GM18868 (cell line): ENCODE results near the gene ABLIM1.

Source experiments
- ATAC-seq: cut with Tn5 transposase; IDR thresholded peaks from one replicate; pipeline ENCODE4 v1.9.1; 2021; ENCODE audit warnings: mild to moderate bottlenecking, moderate library complexity; ENCODE audit not compliant: unreplicated experiment

The ABLIM1 gene

GRCh38 chr10:114680543-114681117, 22.6 kb upstream of the ABLIM1 start:
- ATAC-seq: no peak

GRCh38 chr10:114679552-114679951, 21.5 kb upstream of the ABLIM1 start:
- ATAC-seq: no peak

GRCh38 chr10:114678820-114679219, 20.7 kb upstream of the ABLIM1 start:
- ATAC-seq: no peak

- ATAC-seq: no peak
These were observed 20.3 kb upstream of the ABLIM1 start for GRCh38 chr10:114678336-114678735.

GRCh38 chr10:114674346-114674745, 16.3 kb upstream of the ABLIM1 start:
- no peak for ATAC-seq

GRCh38 chr10:114669648-114670047, 11.6 kb upstream of the ABLIM1 start:
- no peak for ATAC-seq

GRCh38 chr10:114668375-114669080, 10.5 kb upstream of the ABLIM1 start:
- no peak for ATAC-seq

GRCh38 chr10:114665873-114666272, 7.8 kb upstream of the ABLIM1 start:
- ATAC-seq: no peak

GRCh38 chr10:114665406-114665805, 7.3 kb upstream of the ABLIM1 start:
- ATAC-seq: no peak

- no peak for ATAC-seq
These were observed 6.1 kb upstream of the ABLIM1 start for GRCh38 chr10:114664127-114664526.

- no peak for ATAC-seq
These were observed 5.6 kb upstream of the ABLIM1 start for GRCh38 chr10:114663626-114664025.

GRCh38 chr10:114662646-114663217, 4.7 kb upstream of the ABLIM1 start:
- ATAC-seq: no peak

- ATAC-seq: no peak
These were observed 3.3 kb upstream of the ABLIM1 start for GRCh38 chr10:114661212-114661880.

GRCh38 chr10:114655671-114656070, 2.4 kb downstream of the ABLIM1 start:
- ATAC-seq: no peak

GRCh38 chr10:114654822-114655575, 3.1 kb downstream of the ABLIM1 start:
- ATAC-seq: no peak

- no peak for ATAC-seq
These were observed 4.1 kb downstream of the ABLIM1 start for GRCh38 chr10:114653926-114654325.

GRCh38 chr10:114652402-114653368, 5.4 kb downstream of the ABLIM1 start:
- no peak for ATAC-seq

GRCh38 chr10:114650831-114651230, 7.2 kb downstream of the ABLIM1 start:
- no peak for ATAC-seq

GRCh38 chr10:114650266-114650665, 7.8 kb downstream of the ABLIM1 start:
- no peak for ATAC-seq
